ENCODE data around the gene ACOT11.

GRCh38 chr1:54640863-54641836, 93.1 kb downstream of the ACOT11 start, which contains the start of gene MROH7:
- TF ChIP-seq NPAS2 (CRISPR knock-in tag; IDR thresholded peaks at IDR 0.05; ENCODE audit: borderline replicate concordance): no peak
- TF ChIP-seq ZNF136 (CRISPR knock-in tag; IDR thresholded peaks at IDR 0.05; ENCODE audit: low read depth): no peak

Data from HepG2 (cell line).